Coronary artery (tissue), 2 donors: ENCODE data around the gene UBE2E1.
A peak's percentile ranks its signal among the peaks of the same experiment; 100 is the strongest.
"Not testable (repeated sequence)": the region's sequence is repeated elsewhere in the genome, so short reads cannot be mapped to it uniquely, and the experiment has no call there.

ENCODE experiments used
- DNase-seq: peaks from one replicate; pipeline ENCODE4 v3.0.0-alpha.2; 2017; ENCODE audit warnings: low spot score
- H3K27ac ChIP-seq, 2 donors: fragments of 200-600 bp; sonication (generic); one replicate each; pipeline ENCODE4 v1.5.1; 2016 to 2019
- H3K4me3 ChIP-seq: fragments of 200-600 bp; sonication (generic); 2 replicates; pipeline ENCODE4 v1.5.1; 2016; ENCODE audit warnings: mild to moderate bottlenecking, moderate library complexity
- CTCF ChIP-seq: fragments of 200-600 bp; sonication (generic); IDR thresholded peaks from one replicate; pipeline ENCODE4 v1.5.1; 2019; ENCODE audit warnings: antibody characterized with exemption

UBE2E1 gene

GRCh38 chr3:23909341-23909740 is 103.6 kb downstream of the UBE2E1 start:
- DNase-seq, result no peak
- Histone ChIP-seq H3K4me3 (no peak overlapping the region), H3K27ac (no peak overlapping the region)
- TF ChIP-seq CTCF, result no peak

GRCh38 chr3:23911397-23911796 is 105.6 kb downstream of the UBE2E1 start:
- no peak for TF ChIP-seq CTCF
- H3K4me3 ChIP-seq, result no peak overlapping the region
- DNase-seq, result no peak
- no peak overlapping the region for H3K27ac ChIP-seq

GRCh38 chr3:23912335-23912734 is 106.6 kb downstream of the UBE2E1 start:
- not testable (repeated sequence) for DNase-seq

GRCh38 chr3:23913182-23913581 is 107.4 kb downstream of the UBE2E1 start:
- Histone ChIP-seq H3K27ac (no peak overlapping the region), H3K4me3 (no peak overlapping the region)
- no peak for DNase-seq
- TF ChIP-seq CTCF, result no peak

More at GRCh38 chr3:23912335-23912734, 106.6 kb downstream of the UBE2E1 start:
- not testable (repeated sequence) for H3K27ac ChIP-seq, H3K4me3 ChIP-seq

GRCh38 chr3:23913873-23914743 is 108.4 kb downstream of the UBE2E1 start:
- H3K27ac ChIP-seq, result no peak overlapping the region
- no peak overlapping the region for H3K4me3 ChIP-seq
- TF ChIP-seq CTCF, result no peak
- DNase-seq, result no peak

- no peak for DNase-seq
- TF ChIP-seq CTCF, result no peak
- H3K27ac ChIP-seq, result no peak overlapping the region
- H3K4me3 ChIP-seq, result peak overlapping the region; percentile 91
These were observed 109.9 kb downstream of the UBE2E1 start for GRCh38 chr3:23915537-23916108.

- DNase-seq, result no peak
- H3K4me3 ChIP-seq, result peak overlapping the region; percentile 91
- TF ChIP-seq CTCF, result no peak
- peak overlapping the region; percentile 77 to 97 for H3K27ac ChIP-seq
These were observed 110.6 kb downstream of the UBE2E1 start for GRCh38 chr3:23916152-23916885.
